Melanocyte of skin (primary cell): ENCODE data around the gene UBE2QL1. TPM values are rescaled to one million over a fixed set of nuclear protein-coding genes. Genes with fewer than 3 reads are reported as not detected.

Source experiments
- total RNA-seq, 2 donors: library from RNA; depleted of rRNA; stranded (reverse); fragments of >200 nt; gene quantifications; 2 replicates each; pipeline ENCODE4 v1.2.3, GENCODE V29; 2012

The UBE2QL1 gene, protein sequence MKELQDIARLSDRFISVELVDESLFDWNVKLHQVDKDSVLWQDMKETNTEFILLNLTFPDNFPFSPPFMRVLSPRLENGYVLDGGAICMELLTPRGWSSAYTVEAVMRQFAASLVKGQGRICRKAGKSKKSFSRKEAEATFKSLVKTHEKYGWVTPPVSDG
- total RNA-seq, result not detected

DNA sequence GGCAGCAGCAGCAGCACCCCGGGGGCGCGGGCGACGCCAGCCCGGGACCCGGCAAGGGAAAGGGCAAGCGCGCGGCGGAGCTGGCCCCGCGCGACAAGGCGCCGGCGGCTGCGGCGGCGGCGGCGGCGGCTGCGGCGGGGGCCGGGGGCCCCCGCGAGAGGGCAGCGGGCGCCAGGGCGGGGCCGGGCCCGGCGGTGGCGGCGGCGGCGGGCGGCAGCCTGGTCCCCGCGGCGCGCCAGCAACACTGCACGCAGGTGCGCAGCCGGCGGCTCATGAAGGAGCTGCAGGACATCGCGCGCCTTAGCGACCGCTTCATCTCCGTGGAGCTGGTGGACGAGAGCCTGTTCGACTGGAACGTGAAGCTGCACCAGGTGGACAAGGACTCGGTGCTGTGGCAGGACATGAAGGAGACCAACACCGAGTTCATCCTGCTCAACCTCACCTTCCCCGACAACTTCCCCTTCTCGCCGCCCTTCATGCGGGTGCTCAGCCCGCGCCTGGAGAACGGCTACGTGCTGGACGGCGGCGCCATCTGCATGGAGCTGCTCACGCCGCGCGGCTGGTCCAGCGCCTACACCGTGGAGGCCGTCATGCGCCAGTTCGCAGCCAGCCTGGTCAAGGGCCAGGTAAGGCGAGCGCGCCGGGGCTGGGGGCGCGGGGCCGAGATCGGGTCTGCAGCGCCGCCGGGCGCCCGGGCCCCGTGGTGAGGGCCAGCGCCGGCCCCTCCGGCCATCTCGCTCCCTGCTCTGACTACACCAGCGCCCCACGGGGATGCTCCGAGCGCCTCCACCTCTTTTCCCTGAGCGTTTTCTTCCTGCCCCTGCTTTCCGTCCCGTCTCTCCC is at the start of gene UBE2QL1:
Gene UBE2QL1, plus strand, starts transcription at position 238 of the 843 bp plus-strand sequence. Its CDS starts 35 bp downstream, at position 273.

Other genes with a start within 250 kb of the UBE2QL1 start
- gene MED10, start 70.3 kb upstream of the UBE2QL1 start, total RNA-seq, result 1 to 10 TPM; 5.2 to 6.0 TPM
- gene NSUN2, start 184.2 kb downstream of the UBE2QL1 start, total RNA-seq, result 10 to 100 TPM; 34.4 to 67.3 TPM
- gene SRD5A1, start 184.6 kb downstream of the UBE2QL1 start, total RNA-seq, result 1 to 10 TPM; 7.6 to 8.0 TPM